OCI-LY1 (cell line): ENCODE data around the gene ZNF749.

ENCODE experiments used
- H2AFZ ChIP-seq: fragments of 200-600 bp; sonication (generic), shearing (Covaris generic); 2 replicates; pipeline ENCODE4 v1.6.0; 2014; ENCODE audit warnings: antibody characterized with exemption, mild to moderate bottlenecking, low read length
- H3F3A ChIP-seq: fragments of 200-600 bp; sonication (generic), shearing (Covaris generic); 2 replicates; pipeline ENCODE4 v1.6.0; 2014; ENCODE audit warnings: mild to moderate bottlenecking, antibody characterized with exemption, low read length, moderate library complexity; ENCODE audit not compliant: insufficient read depth
- H3K27ac ChIP-seq: fragments of 200-600 bp; sonication (generic); 2 replicates; pipeline ENCODE4 v1.5.1; 2014; ENCODE audit warnings: low read length, mixed run types, mild to moderate bottlenecking, low read depth; ENCODE audit not compliant: poor library complexity, severe bottlenecking
- H3K27me3 ChIP-seq: fragments of 200-600 bp; sonication (generic); 2 replicates; pipeline ENCODE4 v1.6.0; 2014; ENCODE audit warnings: antibody characterized with exemption, mild to moderate bottlenecking, low read length, moderate library complexity; ENCODE audit not compliant: insufficient read depth
- H3K36me3 ChIP-seq: fragments of 200-600 bp; sonication (generic); 2 replicates; pipeline ENCODE4 v1.6.1; 2014; ENCODE audit warnings: mild to moderate bottlenecking, antibody characterized with exemption, low read length, moderate library complexity, mixed read lengths; ENCODE audit not compliant: insufficient read depth
- H3K4me1 ChIP-seq: fragments of 200-600 bp; sonication (generic); 2 replicates; pipeline ENCODE4 v1.5.1; 2014; ENCODE audit warnings: mild to moderate bottlenecking, low read length, moderate library complexity; ENCODE audit not compliant: insufficient read depth, severe bottlenecking
- H3K4me2 ChIP-seq: fragments of 200-600 bp; sonication (generic), shearing (Covaris generic); 2 replicates; pipeline ENCODE4 v1.6.1; 2014; ENCODE audit warnings: low read length
- H3K4me3 ChIP-seq: fragments of 200-600 bp; sonication (generic); 2 replicates; pipeline ENCODE4 v1.5.1; 2014; ENCODE audit warnings: low read length, low read depth, mild to moderate bottlenecking, mixed read lengths; ENCODE audit not compliant: poor library complexity, severe bottlenecking
- H3K79me2 ChIP-seq: fragments of 200-600 bp; shearing (Covaris generic); 2 replicates; pipeline ENCODE4 v1.6.1; 2016; ENCODE audit warnings: mixed run types, low read length, mixed read lengths; ENCODE audit not compliant: insufficient read depth
- H3K9ac ChIP-seq: fragments of 200-600 bp; sonication (generic), shearing (Covaris generic); 2 replicates; pipeline ENCODE4 v1.6.1; 2014; ENCODE audit warnings: mild to moderate bottlenecking, low read length, mixed read lengths
- H3K9me2 ChIP-seq: fragments of 200-600 bp; sonication (generic), shearing (Covaris generic); 2 replicates; pipeline ENCODE4 v1.6.1; 2014; ENCODE audit warnings: low read depth, mild to moderate bottlenecking, low read length, mixed read lengths
- H3K9me3 ChIP-seq: fragments of 200-600 bp; shearing (Covaris generic); 2 replicates; pipeline ENCODE4 v1.6.1; 2014; ENCODE audit warnings: low read length, mixed read lengths
- H4K20me1 ChIP-seq: fragments of 200-600 bp; sonication (generic), shearing (Covaris generic); 2 replicates; pipeline ENCODE4 v1.6.0; 2016; ENCODE audit warnings: mild to moderate bottlenecking, low read length; ENCODE audit not compliant: insufficient read depth
- CTCF ChIP-seq: fragments of 200-600 bp; sonication (generic), shearing (Covaris generic); IDR thresholded peaks from 2 replicates; pipeline ENCODE4 v1.5.1; 2017; ENCODE audit warnings: mild to moderate bottlenecking, antibody characterized with exemption, low read length, moderate library complexity, mixed read lengths
- EZH2 ChIP-seq: fragments of 200-600 bp; sonication (generic), shearing (Covaris generic); IDR thresholded peaks from 2 replicates; pipeline ENCODE4 v1.8.0; 2017; ENCODE audit warnings: borderline replicate concordance, mixed run types, mild to moderate bottlenecking, antibody characterized with exemption, low read length, moderate library complexity, mixed read lengths

Gene ZNF749

GRCh38 chr19:57437931-57438330 is 2.8 kb downstream of the ZNF749 start:
- Histone ChIP-seq H2AFZ (no peak overlapping the region), H3F3A (no peaks in the 10 kb centered on the region), H3K4me3 (no peak overlapping the region), H3K27ac (no peak overlapping the region), H3K4me1 (peaks cover 19% of the 10 kb centered on the region), H4K20me1 (no peaks in the 10 kb centered on the region), H3K9me3 (no peaks in the 10 kb centered on the region; the same call in 1 of the 2 replicates), H3K4me2 (no peak overlapping the region), H3K9ac (no peak overlapping the region), H3K79me2 (peaks cover 19% of the 10 kb centered on the region), H3K36me3 (peaks cover 37% of the 10 kb centered on the region), H3K27me3 (no peaks in the 10 kb centered on the region), H3K9me2 (no peaks in the 10 kb centered on the region)
- TF ChIP-seq EZH2 = no peak
- no peak for TF ChIP-seq CTCF

- H3K36me3 ChIP-seq = peaks cover 47% of the 10 kb centered on the region
Observed at GRCh38 chr19:57438925-57439324, 3.8 kb downstream of the ZNF749 start.

GRCh38 chr19:57441979-57442752 is 7.0 kb downstream of the ZNF749 start:
- H3K9ac ChIP-seq = no peak overlapping the region
- peaks cover 3% of the 10 kb centered on the region; the same call in 1 of the 2 replicates for H3K9me3 ChIP-seq
- peaks cover 7% of the 10 kb centered on the region for H3K4me1 ChIP-seq
- no peaks in the 10 kb centered on the region for H3F3A ChIP-seq
- no peaks in the 10 kb centered on the region for H3K27me3 ChIP-seq
- H3K9me2 ChIP-seq = no peaks in the 10 kb centered on the region
- H2AFZ ChIP-seq = no peak overlapping the region
- no peaks in the 10 kb centered on the region for H4K20me1 ChIP-seq
- H3K4me2 ChIP-seq = no peak overlapping the region
- TF ChIP-seq CTCF (no peak), EZH2 (no peak)
- H3K4me3 ChIP-seq = no peak overlapping the region
- no peak overlapping the region for H3K27ac ChIP-seq
- peaks cover 2% of the 10 kb centered on the region; the same call in 1 of the 2 replicates for H3K79me2 ChIP-seq
- peaks cover 75% of the 10 kb centered on the region for H3K36me3 ChIP-seq

More at GRCh38 chr19:57438925-57439324, 3.8 kb downstream of the ZNF749 start:
- Histone ChIP-seq H3K27me3 (no peaks in the 10 kb centered on the region), H3K79me2 (peaks cover 19% of the 10 kb centered on the region), H3K4me1 (peaks cover 26% of the 10 kb centered on the region), H2AFZ (no peak overlapping the region), H3K4me2 (no peak overlapping the region), H3K9me3 (no peaks in the 10 kb centered on the region), H3K4me3 (no peak overlapping the region), H3K9ac (no peak overlapping the region), H3K27ac (no peak overlapping the region), H4K20me1 (no peaks in the 10 kb centered on the region), H3F3A (no peaks in the 10 kb centered on the region), H3K9me2 (no peaks in the 10 kb centered on the region)
- TF ChIP-seq EZH2 (no peak), CTCF (no peak)
